ENCODE measurements around the gene TMEM87B. TPM values are rescaled to one million over a fixed set of nuclear protein-coding genes. Genes with fewer than 3 reads are reported as not detected.

Gene TMEM87B
- total RNA-seq, 4 donors from 2014 or later, result 21.9 to 74.5 (median 60.7) TPM

DNA sequence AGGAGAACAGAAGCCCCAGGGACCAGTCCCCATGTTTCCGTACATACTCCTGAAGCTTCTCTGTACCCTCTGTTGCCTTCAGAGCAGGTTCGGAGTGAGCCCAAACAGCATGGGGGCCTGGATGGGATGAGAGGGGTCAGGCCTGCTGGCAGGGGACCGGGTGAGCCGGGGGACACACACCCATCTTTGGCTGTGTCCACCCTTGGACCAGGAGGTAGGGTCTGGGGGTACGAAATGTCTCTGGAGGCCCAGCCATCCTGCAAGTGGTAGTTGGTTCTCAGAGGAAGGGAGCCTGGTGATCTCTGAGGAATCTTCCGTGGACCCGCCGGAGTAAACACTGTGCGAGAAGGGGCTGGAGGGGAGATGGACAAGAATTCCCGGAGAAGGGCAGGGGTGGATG, 98.4 kb downstream of the TMEM87B start:
- no peaks in the 10 kb centered on the region for H3K4me1 ChIP-seq
- TF ChIP-seq POLR2A (IDR thresholded peaks at IDR 0.05) (no peak), EP300 (IDR thresholded peaks at IDR 0.05; ENCODE audit: low read depth) (no peak), POLR2AphosphoS5 (IDR thresholded peaks at IDR 0.05) (no peak)
- TF ChIP-seq, protein P1, sequence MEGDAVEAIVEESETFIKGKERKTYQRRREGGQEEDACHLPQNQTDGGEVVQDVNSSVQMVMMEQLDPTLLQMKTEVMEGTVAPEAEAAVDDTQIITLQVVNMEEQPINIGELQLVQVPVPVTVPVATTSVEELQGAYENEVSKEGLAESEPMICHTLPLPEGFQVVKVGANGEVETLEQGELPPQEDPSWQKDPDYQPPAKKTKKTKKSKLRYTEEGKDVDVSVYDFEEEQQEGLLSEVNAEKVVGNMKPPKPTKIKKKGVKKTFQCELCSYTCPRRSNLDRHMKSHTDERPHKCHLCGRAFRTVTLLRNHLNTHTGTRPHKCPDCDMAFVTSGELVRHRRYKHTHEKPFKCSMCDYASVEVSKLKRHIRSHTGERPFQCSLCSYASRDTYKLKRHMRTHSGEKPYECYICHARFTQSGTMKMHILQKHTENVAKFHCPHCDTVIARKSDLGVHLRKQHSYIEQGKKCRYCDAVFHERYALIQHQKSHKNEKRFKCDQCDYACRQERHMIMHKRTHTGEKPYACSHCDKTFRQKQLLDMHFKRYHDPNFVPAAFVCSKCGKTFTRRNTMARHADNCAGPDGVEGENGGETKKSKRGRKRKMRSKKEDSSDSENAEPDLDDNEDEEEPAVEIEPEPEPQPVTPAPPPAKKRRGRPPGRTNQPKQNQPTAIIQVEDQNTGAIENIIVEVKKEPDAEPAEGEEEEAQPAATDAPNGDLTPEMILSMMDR (IDR thresholded peaks at IDR 0.05), result no peak
- no peak for DNase-seq
- H3K36me3 ChIP-seq, result no peaks in the 10 kb centered on the region
- H3K27ac ChIP-seq, result no peak overlapping the region
- H3K9me3 ChIP-seq, result no peaks in the 10 kb centered on the region
- in situ Hi-C loops (cut with MboI; ENCODE audit: low pct_ligation_motif_present in 1 of 4, low pct_unique_long_range_greater_than_20kb in 1 of 4, low sequenced_read_pairs in 3 of 4), result no loop called here
- intact Hi-C loops (cut with DNase I; ENCODE audit: low total_unique reads), result no loop called here
- no peak overlapping the region for H3K4me3 ChIP-seq
- WGBS, 2 donors (ENCODE audit: low coverage in 1 of 2), result 93 to 98% methylated on average over 3 to 10 of the region's 10 CpGs
- H3K27me3 ChIP-seq, result no peaks in the 10 kb centered on the region

DNA sequence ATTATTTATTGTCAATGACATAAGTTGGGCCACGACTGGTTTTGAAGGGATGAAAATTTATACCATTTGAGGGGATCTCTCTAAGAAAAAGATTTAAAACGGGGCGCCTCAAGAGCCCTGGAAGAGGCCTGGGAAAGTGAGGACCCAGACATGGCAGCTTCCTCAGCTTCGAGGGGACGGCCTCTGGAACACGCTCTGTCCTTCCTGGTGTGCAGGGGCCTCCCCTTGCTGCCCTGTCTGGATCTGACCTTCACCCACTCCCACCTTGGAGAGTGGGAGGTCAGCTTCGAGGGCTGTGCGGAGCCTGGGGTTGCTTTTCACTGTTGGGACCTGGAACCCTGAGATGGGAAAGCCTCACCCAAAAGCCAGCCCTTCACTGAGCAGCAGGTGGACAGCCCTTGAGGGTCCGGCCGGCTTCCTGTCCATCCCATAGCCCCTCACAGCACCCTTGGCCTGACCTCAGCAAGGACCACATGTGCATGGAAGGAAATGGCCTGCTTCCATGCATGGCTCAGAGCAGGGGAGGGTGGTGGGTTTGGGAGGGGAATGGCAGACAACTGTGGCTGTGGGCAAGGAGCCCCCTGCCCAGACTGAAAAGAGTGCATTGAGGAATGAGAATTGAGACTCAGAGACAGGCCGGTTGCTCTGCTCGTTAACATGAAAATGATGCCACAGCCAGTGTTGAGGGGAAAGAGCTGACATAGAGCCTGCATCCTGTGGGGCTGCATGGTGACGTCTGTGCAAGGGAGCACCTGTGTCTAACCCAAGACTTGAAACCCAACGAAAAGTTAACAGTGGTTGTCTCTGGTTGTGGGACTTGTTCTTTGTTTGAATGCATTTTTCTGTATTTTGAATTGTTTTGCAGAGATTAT, 99.4 kb downstream of the TMEM87B start:
- intact Hi-C loops (cut with DNase I; ENCODE audit: low total_unique reads) (no loop called here), in situ Hi-C loops (cut with MboI; ENCODE audit: low pct_ligation_motif_present in 1 of 4, low pct_unique_long_range_greater_than_20kb in 1 of 4, low sequenced_read_pairs in 3 of 4) (no loop called here)
- no peak for DNase-seq
- Histone ChIP-seq H3K36me3 (no peaks in the 10 kb centered on the region), H3K9me3 (no peaks in the 10 kb centered on the region), H3K27ac (no peak overlapping the region), H3K27me3 (no peaks in the 10 kb centered on the region), H3K4me1 (no peaks in the 10 kb centered on the region), H3K4me3 (no peak overlapping the region)
- TF ChIP-seq POLR2A (IDR thresholded peaks at IDR 0.05) (no peak), POLR2AphosphoS5 (IDR thresholded peaks at IDR 0.05) (no peak), EP300 (IDR thresholded peaks at IDR 0.05; ENCODE audit: low read depth) (no peak)
- TF ChIP-seq, protein P1 (IDR thresholded peaks at IDR 0.05), result no peak
- 67 to 86% methylated on average over 4 to 14 of the region's 14 CpGs for WGBS, 2 donors (ENCODE audit: low coverage in 1 of 2)

DNA sequence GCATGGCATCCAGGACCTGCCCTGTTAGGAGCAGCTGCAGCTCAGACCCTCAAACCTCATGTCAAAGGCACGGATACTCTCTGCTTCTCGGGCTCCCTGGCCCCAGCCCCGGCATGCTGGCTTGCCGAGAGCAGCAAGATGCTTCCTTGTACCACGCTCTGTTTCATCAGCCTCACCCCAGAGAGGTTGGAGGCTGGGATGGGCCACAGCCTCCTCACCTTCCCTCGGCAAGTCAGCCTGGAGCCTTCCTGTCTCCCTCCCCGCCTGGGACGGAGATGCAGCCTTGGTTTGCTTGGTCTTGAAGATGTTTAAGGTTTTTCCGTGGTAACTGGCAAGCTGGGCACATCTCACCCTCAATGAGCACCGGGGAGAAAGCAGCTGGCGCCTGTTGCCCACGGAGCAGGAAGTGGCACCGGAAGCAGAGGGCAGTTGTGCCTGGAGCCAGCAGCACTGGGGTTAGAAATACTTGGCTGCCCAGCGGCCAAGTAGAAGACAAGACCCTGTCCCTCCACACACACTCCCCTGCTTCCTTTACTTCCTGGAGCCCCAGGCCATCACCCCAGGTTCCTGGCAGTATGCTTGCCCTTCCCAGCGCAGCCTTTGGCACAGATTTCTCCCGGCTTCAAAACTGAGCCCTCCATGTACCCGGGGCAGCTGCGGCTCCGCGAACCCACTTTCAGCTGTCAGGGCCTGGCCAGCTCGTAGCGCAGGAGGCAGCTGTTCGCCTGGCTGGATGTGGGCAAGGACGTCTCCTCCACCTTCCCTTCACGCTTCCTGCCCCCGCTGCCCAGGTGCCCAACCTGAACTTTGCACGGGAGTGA, 100.5 kb downstream of the TMEM87B start:
- intact Hi-C loops (cut with DNase I; ENCODE audit: low total_unique reads), result no loop called here
- Histone ChIP-seq H3K4me3 (no peak overlapping the region), H3K27ac (no peak overlapping the region), H3K36me3 (no peaks in the 10 kb centered on the region), H3K4me1 (no peaks in the 10 kb centered on the region), H3K27me3 (no peaks in the 10 kb centered on the region), H3K9me3 (no peaks in the 10 kb centered on the region)
- in situ Hi-C loops (cut with MboI; ENCODE audit: low pct_ligation_motif_present in 1 of 4, low pct_unique_long_range_greater_than_20kb in 1 of 4, low sequenced_read_pairs in 3 of 4), result no loop called here
- 60 to 79% methylated on average over 1 to 27 of the region's 27 CpGs for WGBS, 2 donors (ENCODE audit: low coverage in 1 of 2)
- TF ChIP-seq POLR2A (IDR thresholded peaks at IDR 0.05) (no peak), EP300 (IDR thresholded peaks at IDR 0.05; ENCODE audit: low read depth) (no peak), POLR2AphosphoS5 (IDR thresholded peaks at IDR 0.05) (no peak)
- TF ChIP-seq, protein P1 (IDR thresholded peaks at IDR 0.05), result no peak
- no peak for DNase-seq

Data from transverse colon (tissue), 4 donors.